HUES48 (cell line): Measurements from ENCODE around the gene UTP4.

Source experiments
- H3K27ac ChIP-seq: one replicate; pipeline ENCODE4 v1.7.0; 2013; ENCODE audit warnings: low read depth, low read length, inconsistent platforms
- H3K27me3 ChIP-seq: 2 replicates; pipeline ENCODE4 v1.6.1; 2013; ENCODE audit warnings: mild to moderate bottlenecking, low read length; ENCODE audit not compliant: control insufficient read depth, insufficient read depth
- H3K36me3 ChIP-seq: 2 replicates; pipeline ENCODE4 v1.6.1; 2013; ENCODE audit warnings: low read length; ENCODE audit not compliant: control insufficient read depth, insufficient read depth
- H3K4me1 ChIP-seq: 2 replicates; pipeline ENCODE4 v1.6.1; 2013; ENCODE audit warnings: mild to moderate bottlenecking, low read length; ENCODE audit not compliant: control insufficient read depth, insufficient read depth
- H3K4me3 ChIP-seq: 2 replicates; pipeline ENCODE4 v1.5.1; 2013; ENCODE audit warnings: mild to moderate bottlenecking, low read depth, low read length
- H3K9ac ChIP-seq: 2 replicates; pipeline ENCODE4 v1.6.1; 2013; ENCODE audit warnings: mild to moderate bottlenecking, low read depth, low read length, moderate library complexity
- H3K9me3 ChIP-seq: 2 replicates; pipeline ENCODE4 v1.6.1; 2013; ENCODE audit warnings: low read length; ENCODE audit not compliant: control insufficient read depth, insufficient read depth

UTP4 gene

GRCh38 chr16:69182730-69183416 is 50.4 kb downstream of the UTP4 start:
- Histone ChIP-seq H3K9ac (no peak overlapping the region), H3K9me3 (no peaks in the 10 kb centered on the region), H3K27ac (no peak overlapping the region), H3K4me3 (no peak overlapping the region), H3K36me3 (no peaks in the 10 kb centered on the region), H3K27me3 (no peaks in the 10 kb centered on the region), H3K4me1 (peaks cover 6% of the 10 kb centered on the region)

- Histone ChIP-seq H3K9me3 (no peaks in the 10 kb centered on the region), H3K4me1 (peaks cover 15% of the 10 kb centered on the region), H3K27me3 (no peaks in the 10 kb centered on the region), H3K4me3 (peak within 1 kb of the TSS; percentile 85), H3K36me3 (no peaks in the 10 kb centered on the region), H3K27ac (peak within 1 kb of the TSS; percentile 86), H3K9ac (peak within 1 kb of the TSS; percentile 91)
Observed at GRCh38 chr16:69186642-69187445, 54.4 kb downstream of the UTP4 start, which contains the start of gene SNTB2. TSS of gene SNTB2 (plus strand) at chr16:69187164. CDS start at chr16:69187167, 3 bp downstream.

GRCh38 chr16:69187446-69188235 is 55.2 kb downstream of the UTP4 start:
- Histone ChIP-seq H3K9ac (peak overlapping the region; percentile 91), H3K4me1 (peaks cover 15% of the 10 kb centered on the region), H3K4me3 (peak overlapping the region; percentile 85), H3K9me3 (no peaks in the 10 kb centered on the region), H3K27ac (peak overlapping the region; percentile 86), H3K36me3 (no peaks in the 10 kb centered on the region), H3K27me3 (no peaks in the 10 kb centered on the region)

GRCh38 chr16:69188236-69188549 is 55.7 kb downstream of the UTP4 start:
- H3K4me3 ChIP-seq = peak overlapping the region; percentile 85
- H3K27ac ChIP-seq = no peak overlapping the region
- H3K9ac ChIP-seq = peak overlapping the region; percentile 91
- peaks cover 15% of the 10 kb centered on the region for H3K4me1 ChIP-seq
- no peaks in the 10 kb centered on the region for H3K9me3 ChIP-seq
- no peaks in the 10 kb centered on the region for H3K27me3 ChIP-seq
- H3K36me3 ChIP-seq = no peaks in the 10 kb centered on the region

GRCh38 chr16:69188716-69189115 is 56.3 kb downstream of the UTP4 start:
- Histone ChIP-seq H3K36me3 (no peaks in the 10 kb centered on the region), H3K27me3 (no peaks in the 10 kb centered on the region), H3K4me3 (peak overlapping the region; percentile 85), H3K9ac (no peak overlapping the region), H3K4me1 (peaks cover 15% of the 10 kb centered on the region), H3K27ac (no peak overlapping the region), H3K9me3 (no peaks in the 10 kb centered on the region)

- Histone ChIP-seq H3K4me3 (no peak overlapping the region), H3K9ac (no peak overlapping the region)
Observed at GRCh38 chr16:69190046-69190588, 57.7 kb downstream of the UTP4 start.

GRCh38 chr16:69190598-69190997 is 58.1 kb downstream of the UTP4 start:
- Histone ChIP-seq H3K27ac (no peak overlapping the region), H3K9ac (no peak overlapping the region), H3K36me3 (no peaks in the 10 kb centered on the region), H3K4me3 (no peak overlapping the region), H3K4me1 (peaks cover 15% of the 10 kb centered on the region), H3K9me3 (no peaks in the 10 kb centered on the region), H3K27me3 (no peaks in the 10 kb centered on the region)

More at GRCh38 chr16:69190046-69190588, 57.7 kb downstream of the UTP4 start:
- H3K27me3 ChIP-seq = no peaks in the 10 kb centered on the region
- H3K9me3 ChIP-seq = no peaks in the 10 kb centered on the region
- H3K36me3 ChIP-seq = no peaks in the 10 kb centered on the region
- H3K27ac ChIP-seq = no peak overlapping the region
- peaks cover 15% of the 10 kb centered on the region for H3K4me1 ChIP-seq

- H3K36me3 ChIP-seq = no peaks in the 10 kb centered on the region
- no peak overlapping the region for H3K27ac ChIP-seq
- H3K9me3 ChIP-seq = no peaks in the 10 kb centered on the region
- no peak overlapping the region for H3K9ac ChIP-seq
- no peaks in the 10 kb centered on the region for H3K27me3 ChIP-seq
- no peak overlapping the region for H3K4me3 ChIP-seq
- H3K4me1 ChIP-seq = peaks cover 15% of the 10 kb centered on the region
Observed at GRCh38 chr16:69191136-69191535, 58.7 kb downstream of the UTP4 start.

- no peak overlapping the region for H3K27ac ChIP-seq
- no peaks in the 10 kb centered on the region for H3K9me3 ChIP-seq
- no peaks in the 10 kb centered on the region for H3K36me3 ChIP-seq
- no peak overlapping the region for H3K4me3 ChIP-seq
- H3K9ac ChIP-seq = no peak overlapping the region
- peaks cover 3% of the 10 kb centered on the region; the same call in 1 of the 2 replicates for H3K4me1 ChIP-seq
- H3K27me3 ChIP-seq = no peaks in the 10 kb centered on the region
Observed at GRCh38 chr16:69193855-69194254, 61.4 kb downstream of the UTP4 start.

GRCh38 chr16:69194488-69194887 is 62.0 kb downstream of the UTP4 start:
- Histone ChIP-seq H3K27me3 (no peaks in the 10 kb centered on the region), H3K4me3 (no peak overlapping the region), H3K36me3 (no peaks in the 10 kb centered on the region), H3K27ac (no peak overlapping the region), H3K9me3 (no peaks in the 10 kb centered on the region), H3K9ac (no peak overlapping the region), H3K4me1 (no peaks in the 10 kb centered on the region; the same call in 1 of the 2 replicates)
